GM23248 (cell line): Measurements from ENCODE around the gene LRIG2.

Source experiments
- EZH2 ChIP-seq: fragments of 200-600 bp; sonication (generic); IDR thresholded peaks from 2 replicates; pipeline ENCODE4 v1.6.1; 2018; ENCODE audit warnings: antibody characterized with exemption, mild to moderate bottlenecking; ENCODE audit not compliant: insufficient read depth, poor library complexity, severe bottlenecking
- EZH2phosphoT487 ChIP-seq: fragments of 200-600 bp; sonication (generic); IDR thresholded peaks from 2 replicates; pipeline ENCODE4 v1.6.1; 2018; ENCODE audit warnings: antibody characterized with exemption, moderate library complexity, mild to moderate bottlenecking, low read depth; ENCODE audit not compliant: insufficient read depth

- TF ChIP-seq EZH2 (no peak), EZH2phosphoT487 (no peak)
Measured at GRCh38 chr1:113057006-113057405, 16.0 kb upstream of the LRIG2 start.
